NCI-H2196 (cell line): Measurements from ENCODE around the gene IFNAR1.
"Not testable (repeated sequence)": the region's sequence is repeated elsewhere in the genome, so short reads cannot be mapped to it uniquely, and the experiment has no call there.

Experiments used
- DNase-seq: peaks from one replicate; lab custom pipeline; 2025; ENCODE audit not compliant: unreplicated experiment; lab: John Stamatoyannopoulos, UW

IFNAR1 gene

GRCh38 chr21:33374450-33375096, 49.8 kb downstream of the IFNAR1 start:
- DNase-seq, result no peak

- no peak for DNase-seq
These were observed 50.4 kb downstream of the IFNAR1 start for GRCh38 chr21:33375101-33375644.

DNA sequence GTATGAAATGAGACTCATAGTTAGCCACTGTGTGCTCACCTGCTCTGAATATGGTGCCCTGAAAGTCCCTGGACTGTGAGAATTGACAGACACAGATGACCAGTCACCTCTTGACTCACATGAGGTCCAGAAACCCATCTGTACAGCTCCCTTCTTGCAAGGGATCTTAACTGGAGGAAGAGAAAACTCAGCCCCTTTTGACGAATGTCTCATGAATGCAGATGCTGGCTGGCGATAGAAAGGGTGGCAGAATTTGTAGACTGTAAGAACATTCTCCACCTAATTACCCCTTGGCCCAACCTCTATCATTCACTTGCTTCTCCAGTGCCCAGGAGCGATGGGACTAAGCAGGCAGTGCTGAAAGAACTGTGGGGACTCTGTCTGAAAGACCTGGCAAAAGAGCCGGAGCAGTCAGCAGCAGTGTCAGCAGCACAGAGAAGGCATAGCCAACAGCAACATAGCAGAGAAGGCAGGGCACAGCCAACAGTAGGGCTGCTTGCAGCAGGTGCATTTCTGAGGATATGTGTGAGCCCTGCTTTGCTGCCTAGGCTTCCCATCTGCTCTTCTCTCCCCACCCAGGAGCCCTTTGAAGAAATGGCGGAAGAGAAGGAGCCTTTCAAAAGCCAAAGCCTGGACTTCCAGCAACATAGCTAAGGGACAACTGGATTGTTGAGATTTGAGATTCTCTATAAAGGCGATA, 52.6 kb downstream of the IFNAR1 start:
- DNase-seq, result no peak

GRCh38 chr21:33378081-33378480, 53.3 kb downstream of the IFNAR1 start:
- no peak for DNase-seq

DNA sequence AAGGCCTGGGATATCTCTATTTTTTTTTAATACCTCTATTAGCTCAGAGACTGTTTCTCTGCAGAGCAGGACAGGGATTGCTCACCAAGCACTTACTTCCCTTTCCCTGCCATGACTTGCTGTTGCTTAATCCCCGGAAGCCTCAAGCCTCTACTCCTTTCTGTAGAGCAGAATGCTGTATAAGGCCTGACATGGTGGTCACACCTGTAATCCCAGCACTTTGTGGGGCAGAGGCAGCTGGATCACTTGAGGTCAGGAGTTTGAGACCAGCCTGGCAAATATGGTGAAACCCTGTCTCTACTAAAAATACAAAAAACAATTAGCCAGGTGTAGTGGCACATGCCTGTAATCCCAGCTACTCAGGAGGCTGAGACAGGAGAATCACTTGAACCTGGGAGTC, 55.2 kb downstream of the IFNAR1 start:
- DNase-seq, result not testable (repeated sequence)

GRCh38 chr21:33380483-33380998, 55.8 kb downstream of the IFNAR1 start:
- DNase-seq, result peak; percentile 53

GRCh38 chr21:33381381-33381780, 56.6 kb downstream of the IFNAR1 start:
- DNase-seq, result not testable (repeated sequence)

DNA sequence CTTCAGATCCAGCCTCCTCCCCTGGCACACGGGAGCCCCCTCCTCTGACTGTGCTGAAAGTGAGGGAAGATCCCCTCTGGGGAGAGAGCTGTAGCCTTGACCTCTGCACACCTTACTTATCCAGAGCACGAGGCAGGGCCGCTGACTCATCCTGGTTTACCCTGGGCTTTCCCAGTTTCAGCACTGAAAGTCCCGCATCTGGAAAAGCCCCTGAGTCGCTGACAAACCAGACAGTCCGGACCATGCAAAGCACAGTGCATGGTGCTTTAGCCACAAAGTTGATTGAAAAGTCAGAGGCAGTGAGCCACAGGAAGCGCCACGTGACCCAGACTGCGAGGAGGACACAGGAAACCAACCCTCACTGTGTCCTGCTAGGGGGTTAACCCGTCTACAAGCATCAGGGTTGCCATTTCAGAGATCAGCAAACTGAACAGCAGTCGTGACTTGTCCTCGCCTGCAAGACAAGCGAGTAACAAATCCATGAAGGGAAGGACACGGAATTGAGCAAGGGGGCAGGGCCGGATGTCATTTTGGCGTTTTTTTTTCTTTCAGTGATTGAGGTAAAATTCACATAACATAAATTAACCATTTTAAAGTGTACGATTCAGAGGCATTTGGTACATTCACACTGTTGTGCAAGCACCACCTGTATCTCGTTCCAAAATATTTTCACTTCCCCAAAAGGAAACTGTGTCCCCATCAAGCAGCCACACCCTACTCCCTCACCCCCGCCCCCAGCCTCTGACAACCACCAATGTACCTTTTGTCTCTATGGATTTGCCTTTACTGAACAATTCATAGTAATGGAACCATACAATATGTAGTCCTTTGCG, 58.5 kb downstream of the IFNAR1 start:
- no peak for DNase-seq

- no peak for DNase-seq
These were observed 60.1 kb downstream of the IFNAR1 start for GRCh38 chr21:33384841-33385331.

- no peak for DNase-seq
These were observed 61.5 kb downstream of the IFNAR1 start for GRCh38 chr21:33386222-33386784.

- DNase-seq, result no peak
These were observed 62.5 kb downstream of the IFNAR1 start for GRCh38 chr21:33387294-33387693.

DNA sequence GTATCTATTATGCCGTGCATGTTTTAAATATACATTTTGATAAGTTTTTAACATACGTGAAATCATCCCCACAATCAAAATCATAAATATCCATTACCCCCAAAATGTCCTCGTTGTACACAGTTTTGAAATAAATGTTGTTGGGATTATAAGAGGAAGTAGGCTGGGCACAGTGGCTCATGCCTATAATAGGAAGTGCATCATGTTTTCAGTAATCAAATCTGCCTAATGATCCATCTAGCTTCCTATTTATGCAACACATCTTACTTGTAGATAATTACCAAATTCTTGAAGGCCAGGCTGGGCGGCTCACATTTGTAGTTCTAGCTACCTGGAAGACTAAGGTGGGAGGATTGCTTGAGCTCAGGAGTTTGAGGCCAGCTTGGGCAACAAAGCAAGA, 63.4 kb downstream of the IFNAR1 start:
- DNase-seq, result no peak

GRCh38 chr21:33390479-33390878, 65.7 kb downstream of the IFNAR1 start:
- DNase-seq, result no peak

GRCh38 chr21:33391656-33392055, 66.9 kb downstream of the IFNAR1 start:
- DNase-seq, result no peak

- DNase-seq, result no peak
These were observed 67.7 kb downstream of the IFNAR1 start for GRCh38 chr21:33392284-33392985.

DNA sequence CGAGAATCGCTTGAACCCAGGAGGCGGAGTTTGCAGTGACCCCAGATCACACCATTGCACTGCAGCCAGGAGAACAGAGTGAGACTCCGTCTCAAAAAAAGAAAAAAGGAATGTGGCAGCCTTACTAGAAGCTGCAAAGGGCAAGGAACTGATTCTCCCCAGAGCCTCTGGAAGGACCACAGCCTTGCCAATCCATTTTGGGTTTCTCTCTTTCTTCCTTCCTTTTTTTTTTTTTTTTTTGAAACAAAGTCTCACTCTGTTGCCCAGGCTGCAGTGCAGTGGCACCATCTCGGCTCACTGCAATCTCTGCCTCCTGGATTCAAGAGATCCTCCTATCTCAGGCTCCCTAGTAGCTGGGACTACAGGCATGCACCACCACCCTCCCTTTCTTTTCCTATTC, 68.6 kb downstream of the IFNAR1 start:
- no peak for DNase-seq

- DNase-seq, result no peak
These were observed 69.5 kb downstream of the IFNAR1 start for GRCh38 chr21:33394260-33394659.

- no peak for DNase-seq
These were observed 71.1 kb downstream of the IFNAR1 start for GRCh38 chr21:33395891-33396331.

DNA sequence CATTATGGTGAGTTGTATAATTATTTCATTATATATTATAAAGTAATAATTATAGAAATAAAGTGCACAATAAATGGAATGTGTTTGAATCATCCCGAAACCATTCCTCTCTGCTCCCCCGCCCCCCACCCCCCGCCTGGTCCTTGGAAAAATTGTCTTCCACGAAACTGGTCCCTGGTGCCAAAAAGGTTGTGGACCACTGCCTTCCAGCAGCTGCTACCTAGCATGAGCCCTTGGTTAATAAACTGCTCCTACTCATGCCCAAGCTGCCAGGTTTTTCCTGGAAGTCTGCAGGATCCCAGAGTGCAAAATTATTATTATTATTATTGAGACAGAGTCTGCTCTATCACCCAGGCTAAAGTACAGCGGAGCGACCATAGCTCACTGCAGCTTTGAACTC, 71.7 kb downstream of the IFNAR1 start:
- DNase-seq, result no peak

DNA sequence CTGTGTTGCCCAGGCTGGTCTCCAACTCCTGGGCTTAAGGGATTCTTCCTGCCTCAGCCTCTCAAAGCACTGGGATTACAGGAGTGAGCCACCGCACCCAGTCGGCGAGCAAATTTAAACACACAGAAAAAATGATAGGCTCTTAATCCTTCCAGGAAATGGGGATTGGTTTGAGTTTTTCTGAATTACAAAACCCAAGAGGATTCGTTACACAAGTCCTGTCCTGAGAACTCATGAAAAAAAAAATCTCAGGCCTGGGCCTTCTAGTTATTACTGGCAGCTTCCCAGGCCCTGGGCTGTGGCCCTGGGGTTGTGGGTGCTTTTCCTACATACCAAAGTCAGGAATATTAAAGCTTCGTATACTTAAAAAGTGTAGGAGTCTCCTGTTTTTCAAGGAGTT, 72.2 kb downstream of the IFNAR1 start:
- no peak for DNase-seq
